Neutrophil (primary cell): ENCODE measurements around the gene ELF3.

ENCODE experiments used
- H3K27ac ChIP-seq: fragments of 200-600 bp; sonication (generic); 2 replicates; pipeline ENCODE4 v1.5.1; 2016; ENCODE audit warnings: mild to moderate bottlenecking, moderate library complexity
- H3K27me3 ChIP-seq: fragments of 200-600 bp; sonication (generic); 2 replicates; pipeline ENCODE4 v1.6.0; 2016; ENCODE audit warnings: mild to moderate bottlenecking
- H3K36me3 ChIP-seq: fragments of 200-600 bp; sonication (generic); 2 replicates; pipeline ENCODE4 v1.5.1; 2017
- H3K4me1 ChIP-seq, 2 experiments: fragments of 200-600 bp in 1 of 2; sonication (generic) in 1 of 2; 1 replicate in 1 of 2; 2 replicates in 1 of 2; pipeline versions ENCODE4 v1.5.1 to v1.6.1; 2013 to 2016; ENCODE audit warnings: low read depth in 1 of 2, low read length in 1 of 2, mild to moderate bottlenecking in 1 of 2, moderate library complexity in 1 of 2; ENCODE audit not compliant: control insufficient read depth in 1 of 2, insufficient read depth in 1 of 2
- H3K4me3 ChIP-seq, 2 experiments: fragments of 200-600 bp in 1 of 2; sonication (generic) in 1 of 2; 1 replicate in 1 of 2; 2 replicates in 1 of 2; pipeline ENCODE4 v1.5.1; 2013 to 2016; ENCODE audit warnings: low read depth in 1 of 2, low read length in 1 of 2, mild to moderate bottlenecking in 1 of 2, moderate library complexity in 1 of 2
- H3K9me3 ChIP-seq: fragments of 200-600 bp; sonication (generic); 2 replicates; pipeline ENCODE4 v1.5.1; 2016
- TF ChIP-seq, protein P1 (sequence below): fragments of 200-600 bp; sonication (generic); IDR thresholded peaks from 2 replicates; pipeline ENCODE4 v1.5.1; 2016; ENCODE audit warnings: antibody characterized with exemption

Gene ELF3

DNA sequence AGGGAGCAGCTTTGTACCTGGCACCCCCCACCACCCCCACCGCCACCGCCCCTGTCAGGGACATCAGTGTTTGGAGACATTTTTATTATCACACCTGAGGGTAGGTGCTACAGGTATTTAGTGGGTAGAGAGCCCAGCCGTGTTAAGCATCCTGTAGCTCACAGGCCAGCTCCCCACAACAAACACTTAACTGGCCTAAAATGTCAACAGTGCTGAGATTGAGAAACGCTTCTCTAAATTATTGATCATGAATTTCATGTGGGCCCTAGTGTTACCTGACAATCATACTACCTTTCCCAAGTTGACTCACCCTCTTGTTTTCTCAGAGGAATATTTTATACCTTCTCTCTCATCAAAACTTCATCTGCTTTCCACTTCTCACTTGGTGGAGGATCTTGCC is 21.4 kb downstream of the ELF3 start:
- Histone ChIP-seq H3K36me3 (no peaks in the 10 kb centered on the region), H3K4me3 (no peak overlapping the region), H3K27me3 (peaks cover 9% of the 10 kb centered on the region), H3K9me3 (no peaks in the 10 kb centered on the region), H3K4me1 (no peaks in the 10 kb centered on the region), H3K27ac (no peak overlapping the region)
- TF ChIP-seq, protein P1, sequence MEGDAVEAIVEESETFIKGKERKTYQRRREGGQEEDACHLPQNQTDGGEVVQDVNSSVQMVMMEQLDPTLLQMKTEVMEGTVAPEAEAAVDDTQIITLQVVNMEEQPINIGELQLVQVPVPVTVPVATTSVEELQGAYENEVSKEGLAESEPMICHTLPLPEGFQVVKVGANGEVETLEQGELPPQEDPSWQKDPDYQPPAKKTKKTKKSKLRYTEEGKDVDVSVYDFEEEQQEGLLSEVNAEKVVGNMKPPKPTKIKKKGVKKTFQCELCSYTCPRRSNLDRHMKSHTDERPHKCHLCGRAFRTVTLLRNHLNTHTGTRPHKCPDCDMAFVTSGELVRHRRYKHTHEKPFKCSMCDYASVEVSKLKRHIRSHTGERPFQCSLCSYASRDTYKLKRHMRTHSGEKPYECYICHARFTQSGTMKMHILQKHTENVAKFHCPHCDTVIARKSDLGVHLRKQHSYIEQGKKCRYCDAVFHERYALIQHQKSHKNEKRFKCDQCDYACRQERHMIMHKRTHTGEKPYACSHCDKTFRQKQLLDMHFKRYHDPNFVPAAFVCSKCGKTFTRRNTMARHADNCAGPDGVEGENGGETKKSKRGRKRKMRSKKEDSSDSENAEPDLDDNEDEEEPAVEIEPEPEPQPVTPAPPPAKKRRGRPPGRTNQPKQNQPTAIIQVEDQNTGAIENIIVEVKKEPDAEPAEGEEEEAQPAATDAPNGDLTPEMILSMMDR = no peak

DNA sequence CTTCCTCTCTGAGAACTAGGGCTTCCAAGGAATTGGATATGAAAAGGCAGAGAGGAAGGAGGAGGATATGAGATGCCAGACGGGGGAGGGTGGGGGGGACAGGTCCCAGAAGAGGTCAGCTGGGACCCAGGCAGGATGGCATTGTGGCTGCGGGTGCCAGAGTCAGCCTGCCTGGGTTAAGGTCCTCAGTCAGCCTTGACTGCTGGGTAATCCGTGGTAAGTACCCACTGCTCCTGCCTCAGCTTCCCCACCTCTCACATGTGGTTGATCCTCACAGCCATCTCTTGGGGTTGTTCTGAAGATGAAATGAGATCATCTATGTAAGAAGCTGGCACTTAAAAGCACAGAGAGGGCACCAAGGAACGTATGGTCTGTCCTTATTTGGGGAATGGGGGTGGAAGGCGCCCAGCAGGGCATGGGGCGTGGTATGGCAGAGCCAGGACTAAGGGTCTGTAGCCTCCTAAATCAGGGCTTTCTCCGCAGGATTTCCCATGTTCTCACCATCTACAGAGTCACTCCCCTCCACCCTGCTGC is 23.8 kb downstream of the ELF3 start:
- H3K4me1 ChIP-seq = no peaks in the 10 kb centered on the region
- H3K27ac ChIP-seq = no peak overlapping the region
- no peak overlapping the region for H3K4me3 ChIP-seq
- H3K9me3 ChIP-seq = no peaks in the 10 kb centered on the region
- TF ChIP-seq, protein P1 = no peak
- H3K36me3 ChIP-seq = no peaks in the 10 kb centered on the region
- peaks cover 9% of the 10 kb centered on the region for H3K27me3 ChIP-seq

DNA sequence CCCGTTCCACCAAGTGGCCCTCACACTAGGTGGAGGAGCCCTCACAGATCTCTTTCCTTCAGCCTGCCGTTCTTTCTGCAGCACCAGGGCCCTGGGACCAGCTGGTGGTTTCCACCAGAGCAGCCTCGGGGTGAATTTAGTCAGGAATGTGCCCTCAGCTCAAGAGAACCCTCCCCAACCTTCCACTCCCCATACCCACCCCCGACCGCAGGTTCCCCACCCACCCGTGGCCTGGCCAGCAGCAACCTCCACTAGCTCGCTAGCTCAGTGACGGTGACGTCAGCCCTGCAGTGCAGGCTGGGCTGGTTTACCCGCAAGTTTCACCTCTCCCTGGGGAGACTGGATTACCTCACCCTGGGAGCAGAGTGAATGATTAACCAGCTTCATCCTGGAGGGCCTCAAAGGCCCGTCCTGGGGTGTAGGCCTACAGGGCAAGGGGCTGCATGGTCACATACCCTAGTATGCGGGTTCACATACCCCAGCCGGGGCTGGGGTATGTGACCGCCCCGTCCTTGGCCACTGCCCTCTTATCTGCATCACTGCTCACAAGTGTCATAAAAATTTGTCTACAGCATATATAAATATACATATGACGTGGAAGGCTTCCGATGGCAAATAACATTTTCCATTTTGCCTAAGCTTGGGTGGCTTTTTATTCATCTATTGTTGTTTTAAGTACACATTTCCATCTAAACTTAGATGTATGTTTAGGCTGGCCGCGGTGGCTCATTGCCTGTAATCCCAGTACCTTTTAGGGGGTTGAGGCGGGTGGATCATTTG is 24.5 kb downstream of the ELF3 start:
- no peak overlapping the region for H3K4me3 ChIP-seq
- H3K36me3 ChIP-seq = no peaks in the 10 kb centered on the region
- no peaks in the 10 kb centered on the region for H3K4me1 ChIP-seq
- H3K27ac ChIP-seq = no peak overlapping the region
- no peaks in the 10 kb centered on the region for H3K9me3 ChIP-seq
- TF ChIP-seq, protein P1 = no peak
- peaks cover 9% of the 10 kb centered on the region for H3K27me3 ChIP-seq

DNA sequence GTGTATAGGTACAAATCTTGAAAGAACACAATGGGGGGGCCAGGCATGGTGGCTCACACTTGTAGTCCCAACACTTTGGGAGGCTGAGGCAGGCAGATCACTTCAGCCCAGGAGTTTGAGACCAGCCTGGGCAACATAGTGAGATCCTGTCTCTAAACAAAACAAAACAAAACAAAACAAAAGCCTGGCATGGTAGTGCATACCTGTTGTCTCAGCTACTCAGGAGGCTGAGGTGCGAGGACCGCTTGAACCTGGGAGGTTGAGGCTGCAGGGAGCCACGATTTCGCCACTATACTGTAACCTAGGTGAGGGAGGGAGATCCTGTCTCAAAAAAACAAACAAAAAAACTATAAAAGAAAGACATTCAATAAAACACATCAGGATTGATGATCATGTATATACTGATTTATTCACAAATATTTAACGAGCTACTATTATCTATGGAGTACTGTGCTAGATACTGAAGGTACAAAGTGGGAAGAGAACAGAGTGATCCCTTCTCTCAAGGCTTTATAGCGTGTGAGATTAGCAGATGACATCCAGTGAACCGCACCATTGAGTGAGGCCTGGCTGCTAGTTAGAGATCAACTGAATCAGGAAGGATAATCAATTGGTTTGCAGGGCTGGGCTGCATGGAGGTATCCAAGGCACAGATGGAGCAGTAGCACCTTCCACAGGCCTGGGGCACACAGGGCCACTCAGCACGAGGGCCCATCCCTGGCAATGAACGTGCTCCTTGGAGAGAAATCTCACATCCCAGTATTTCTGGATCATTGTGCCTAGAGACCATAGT is 26.4 kb downstream of the ELF3 start:
- Histone ChIP-seq H3K27ac (no peak overlapping the region), H3K4me3 (no peak overlapping the region), H3K27me3 (peaks cover 9% of the 10 kb centered on the region), H3K9me3 (no peaks in the 10 kb centered on the region), H3K36me3 (no peaks in the 10 kb centered on the region), H3K4me1 (no peaks in the 10 kb centered on the region)
- TF ChIP-seq, protein P1 = no peak

DNA sequence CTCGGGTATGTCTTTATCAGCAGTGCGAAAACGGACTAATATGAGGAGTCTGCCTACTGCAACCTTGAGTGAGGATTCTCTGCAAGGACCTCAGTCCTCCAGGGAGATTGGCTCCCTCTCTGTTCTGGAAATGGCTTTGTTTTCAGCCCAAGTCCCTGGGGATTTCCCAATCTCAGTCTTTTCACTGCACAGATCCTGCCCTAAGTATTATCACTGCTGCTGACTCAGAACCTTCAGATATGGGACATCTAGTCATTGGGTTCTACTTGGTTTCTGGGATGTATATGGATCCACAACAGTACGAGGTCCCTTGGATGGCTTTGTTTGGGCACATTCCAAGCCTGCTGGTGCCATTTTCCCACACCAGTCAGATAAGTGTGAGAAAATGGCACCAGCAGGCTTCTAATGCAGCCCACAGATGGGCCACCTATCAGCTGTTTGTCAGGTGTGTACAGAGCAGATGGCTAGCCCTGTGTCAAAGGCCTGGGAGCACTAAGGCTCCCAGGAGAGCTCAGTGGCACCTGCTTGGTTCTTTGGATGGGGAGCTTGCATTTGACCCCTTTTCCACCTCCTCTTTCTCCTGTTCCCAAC is 27.4 kb downstream of the ELF3 start:
- H3K27me3 ChIP-seq = peaks cover 9% of the 10 kb centered on the region

More for the DNA sequence above, 27.4 kb downstream of the ELF3 start:
- Histone ChIP-seq H3K4me1 (no peaks in the 10 kb centered on the region), H3K27ac (no peak overlapping the region), H3K36me3 (no peaks in the 10 kb centered on the region), H3K4me3 (no peak overlapping the region), H3K9me3 (no peaks in the 10 kb centered on the region)
- TF ChIP-seq, protein P1 = no peak
